Stimulated activated CD4-positive, alpha-beta T cell treated with anti-CD3 and anti-CD28 coated beads, Interleukin-2, amount 100 ng/mL, for 48 hours (primary cell): ENCODE results near the gene PDXK.

Source experiments
- DNase-seq, 2 donors: peaks; one replicate each; pipeline ENCODE4 v3.0.0-alpha.2; 2020

PDXK gene

GRCh38 chr21:43726686-43727518 lies 8.0 kb downstream of the PDXK start:
- no peak for DNase-seq

- DNase-seq = no peak
Observed at GRCh38 chr21:43727519-43728153, 8.7 kb downstream of the PDXK start.

GRCh38 chr21:43728154-43728466 lies 9.2 kb downstream of the PDXK start:
- DNase-seq = no peak

- peak; percentile 73 to 76 for DNase-seq
Observed at GRCh38 chr21:43728467-43729390, 9.8 kb downstream of the PDXK start.

- DNase-seq = no peak
Observed at GRCh38 chr21:43731476-43731875, 12.5 kb downstream of the PDXK start.

- DNase-seq = no peak
Observed at GRCh38 chr21:43731891-43732711, 13.2 kb downstream of the PDXK start.

GRCh38 chr21:43733060-43733459 lies 14.1 kb downstream of the PDXK start:
- no peak for DNase-seq

GRCh38 chr21:43733529-43734071 lies 14.7 kb downstream of the PDXK start:
- no peak for DNase-seq

- no peak for DNase-seq
Observed at GRCh38 chr21:43734131-43734927, 15.4 kb downstream of the PDXK start.

- DNase-seq = no peak
Observed at GRCh38 chr21:43734928-43735229, 15.9 kb downstream of the PDXK start.

- no peak for DNase-seq
Observed at GRCh38 chr21:43735236-43736091, 16.5 kb downstream of the PDXK start.

GRCh38 chr21:43736224-43736883 lies 17.4 kb downstream of the PDXK start:
- DNase-seq = no peak

- no peak for DNase-seq
Observed at GRCh38 chr21:43737158-43737950, 18.4 kb downstream of the PDXK start.

- DNase-seq = no peak
Observed at GRCh38 chr21:43739621-43740435, 20.9 kb downstream of the PDXK start.

- no peak for DNase-seq
Observed at GRCh38 chr21:43740497-43741156, 21.7 kb downstream of the PDXK start.

GRCh38 chr21:43741423-43742096 lies 22.6 kb downstream of the PDXK start:
- DNase-seq = no peak

GRCh38 chr21:43743947-43744346 lies 25.0 kb downstream of the PDXK start:
- DNase-seq = no peak
